Sigmoid colon (tissue), 7 donors: ENCODE measurements around the gene THAP10. TPM values are rescaled to one million over a fixed set of nuclear protein-coding genes. Genes with fewer than 3 reads are reported as not detected.
A peak's percentile ranks its signal among the peaks of the same experiment; 100 is the strongest.

Experiments
- DNase-seq: peaks from one replicate; pipeline ENCODE4 v3.0.0-alpha.2; 2019
- H3K27ac ChIP-seq, 4 donors: fragments of 200-600 bp; sonication (generic); one replicate each; pipeline ENCODE4 v1.5.1; 2016 to 2019; ENCODE audit warnings: mild to moderate bottlenecking in 1 of 4
- H3K27me3 ChIP-seq, 3 donors: fragments of 200-600 bp; sonication (generic); one replicate each; pipeline ENCODE4 v1.5.1; 2019; ENCODE audit warnings: mild to moderate bottlenecking in 1 of 3
- H3K36me3 ChIP-seq, 4 donors: fragments of 200-600 bp; sonication (generic); one replicate each; pipeline ENCODE4 v1.5.1; 2016 to 2019
- H3K4me1 ChIP-seq, 4 donors: fragments of 200-600 bp; sonication (generic); one replicate each; pipeline ENCODE4 v1.5.1; 2017 to 2019
- H3K4me3 ChIP-seq, 4 donors: fragments of 200-600 bp; sonication (generic); one replicate each; pipeline ENCODE4 v1.5.1; 2017 to 2019; ENCODE audit warnings: mild to moderate bottlenecking in 2 of 4, moderate library complexity in 1 of 4
- H3K9me3 ChIP-seq, 4 donors: fragments of 200-600 bp in 3 of 4; sonication (generic) in 3 of 4; one replicate each; pipeline versions ENCODE4 v1.5.1 to v1.6.1; 2013 to 2019
- CTCF ChIP-seq, 4 experiments: fragments of 450-650 bp in 3 of 4; fragments of 200-600 bp in 1 of 4; IDR thresholded peaks; one replicate each; pipeline ENCODE4 v1.5.1; 2016 to 2019; ENCODE audit warnings: antibody characterized with exemption in 4 of 4, mild to moderate bottlenecking in 3 of 4, moderate library complexity in 2 of 4
- EP300 ChIP-seq, 4 donors: sonication (generic); formaldehyde crosslinking; IDR thresholded peaks; one replicate each; pipeline ENCODE4 v1.6.1; 2017; ENCODE audit warnings: antibody characterized with exemption in 4 of 4
- POLR2A ChIP-seq, 2 donors: fragments of 450-650 bp; IDR thresholded peaks; one replicate each; pipeline ENCODE4 v1.6.1; 2016; ENCODE audit warnings: antibody characterized with exemption in 2 of 2, mild to moderate bottlenecking in 2 of 2, moderate library complexity in 2 of 2
- POLR2AphosphoS5 ChIP-seq, 4 donors: sonication (generic); formaldehyde crosslinking; IDR thresholded peaks; one replicate each; pipeline ENCODE4 v1.6.1; 2017; ENCODE audit warnings: antibody characterized with exemption in 4 of 4
- WGBS, 2 donors: extraction: QIAGEN DNeasy Blood & Tissue Kit; methylation state at CpG; one replicate each; pipeline ENCODE4 v1.1.7; 2013; 5-methylcytosine and 5-hydroxymethylcytosine counted together
- intact Hi-C: fragments of 100-400 bp; cut with DNase I; formaldehyde crosslinking; loops from one replicate; pipeline ENCODE4 v1.15.1; 2023
- polyA plus RNA-seq, 3 donors: library from polyadenylated mRNA; stranded (reverse); fragments of 200-250 nt; gene quantifications; one replicate each; pipeline ENCODE4 v1.2.3, GENCODE V29; 2013
- total RNA-seq, 4 donors: library from RNA; depleted of rRNA; stranded (reverse); fragments of >200 nt; gene quantifications; one replicate each; pipeline ENCODE4 v1.1.0, GENCODE V29; 2016
- donor health status: healthy with polysubstance abuse.
- donor health status: Bipolar disorder and iron deficiency.
- donor health status: healthy.

Gene THAP10
- total and polyA plus RNA-seq, 7 donors: 1.1 to 3.6 (median 2.5) TPM

GRCh38 chr15:70833861-70834765, 58.1 kb downstream of the THAP10 start:
- H3K27me3 ChIP-seq: no peaks in the 10 kb centered on the region
- peaks cover 5 to 54% (median 17%) of the 10 kb centered on the region in 4 donors for H3K36me3 ChIP-seq
- H3K4me3 ChIP-seq: no peak overlapping the region
- no peak for TF ChIP-seq EP300 (IDR thresholded peaks at IDR 0.05)
- TF ChIP-seq CTCF (IDR thresholded peaks at IDR 0.05): no peak
- TF ChIP-seq POLR2A (IDR thresholded peaks at IDR 0.05): no peak
- no peak for TF ChIP-seq POLR2AphosphoS5 (IDR thresholded peaks at IDR 0.05)
- no peaks in the 10 kb centered on the region for H3K9me3 ChIP-seq
- WGBS, 2 donors: 60 to 66% methylated on average over 9 of the region's 9 CpGs
- DNase-seq: no peak
- peaks cover 0 to 9% (median 0%) of the 10 kb centered on the region in 4 donors for H3K4me1 ChIP-seq
- peak overlapping the region in 1 of 4 donors; percentile 14 for H3K27ac ChIP-seq
- intact Hi-C loops: no loop called here

- Histone ChIP-seq H3K9me3 (no peaks in the 10 kb centered on the region), H3K4me3 (no peak overlapping the region), H3K36me3 (peaks cover 5 to 54% (median 17%) of the 10 kb centered on the region in 4 donors), H3K27me3 (no peaks in the 10 kb centered on the region), H3K4me1 (peaks cover 0 to 9% (median 0%) of the 10 kb centered on the region in 4 donors), H3K27ac (no peak overlapping the region)
- no peak for DNase-seq
- WGBS, 2 donors: 89 to 93% methylated on average over 3 of the region's 3 CpGs
- TF ChIP-seq CTCF (IDR thresholded peaks at IDR 0.05) (no peak), EP300 (IDR thresholded peaks at IDR 0.05) (no peak), POLR2A (IDR thresholded peaks at IDR 0.05) (no peak), POLR2AphosphoS5 (IDR thresholded peaks at IDR 0.05) (no peak)
- intact Hi-C loops: no loop called here
Observed at GRCh38 chr15:70833422-70833821, 58.8 kb downstream of the THAP10 start.

GRCh38 chr15:70832176-70832575, 60.1 kb downstream of the THAP10 start:
- WGBS, 2 donors: 95 to 97% methylated on average over 20 of the region's 20 CpGs
- Histone ChIP-seq H3K36me3 (peaks cover 5 to 54% (median 17%) of the 10 kb centered on the region in 4 donors), H3K4me3 (no peak overlapping the region), H3K9me3 (no peaks in the 10 kb centered on the region), H3K27me3 (no peaks in the 10 kb centered on the region), H3K27ac (no peak overlapping the region), H3K4me1 (peaks cover 0 to 9% (median 0%) of the 10 kb centered on the region in 4 donors)
- TF ChIP-seq POLR2AphosphoS5 (IDR thresholded peaks at IDR 0.05) (no peak), POLR2A (IDR thresholded peaks at IDR 0.05) (no peak), CTCF (IDR thresholded peaks at IDR 0.05) (no peak), EP300 (IDR thresholded peaks at IDR 0.05) (no peak)
- DNase-seq: no peak
- intact Hi-C loops: no loop called here

Other genes starting within 250 kb of the THAP10 start
- 10 to 100 TPM; 19.1 to 51.0 (median 29.4) TPM for gene UACA, start 128.9 kb downstream of the THAP10 start, total RNA-seq
- gene UACA, start 128.9 kb downstream of the THAP10 start, polyA plus RNA-seq: 10 to 100 TPM; 19.2 to 44.4 (median 26.4) TPM
- 10 to 100 TPM; 13.7 to 26.6 (median 24.3) TPM for gene LARP6, start 38.3 kb downstream of the THAP10 start, total RNA-seq
- 1 to 10 TPM; 1.2 to 6.6 (median 3.6) TPM for gene LARP6, start 38.3 kb downstream of the THAP10 start, polyA plus RNA-seq
- 10 to 100 TPM; 10.3 to 20.2 (median 12.6) TPM for gene LRRC49, start 393 bp upstream of the THAP10 start, total RNA-seq
- gene LRRC49, start 393 bp upstream of the THAP10 start, polyA plus RNA-seq: 10 to 100 TPM in 1 of 3 donors, 1 to 10 TPM in 2; 1.6 to 10.2 (median 3.0) TPM
- 1 to 10 TPM; 1.4 to 2.2 (median 2.0) TPM for gene THSD4, start 223.0 kb upstream of the THAP10 start, total RNA-seq
- gene THSD4, start 223.0 kb upstream of the THAP10 start, polyA plus RNA-seq: 1 to 10 TPM; 2.4 to 7.8 (median 5.1) TPM